ENCODE results near the gene KDM3A. TPM values are rescaled to one million over a fixed set of nuclear protein-coding genes. Genes with fewer than 3 reads are reported as not detected.

Gene KDM3A
- total and polyA plus RNA-seq, 2 of the 8 experiments (the other 6 are each of a cell fraction or from before 2014, with no cell fraction given), result 15.8 to 29.2 TPM

- H3K14ac ChIP-seq (ENCODE audit: insufficient read length), result no peak overlapping the region
- H3K4ac ChIP-seq (replicated peaks; ENCODE audit: insufficient read length, low read depth, low read length), result no peak overlapping the region
- peaks cover 0 to 5% (median 0%) of the 10 kb centered on the region in 4 experiments; a peak in 1 of 7 replicates for H3K4me1 ChIP-seq (replicated peaks in 1 of 4; ENCODE audit: control insufficient read depth in 3 of 4, insufficient read depth in 4 of 4, low read length in 3 of 4)
- peaks cover 0 to 15% (median 2%) of the 10 kb centered on the region in 4 experiments; a peak in 2 of 8 replicates for H3K36me3 ChIP-seq (ENCODE audit: control insufficient read depth in 2 of 4, insufficient read depth in 4 of 4, low read length in 3 of 4)
- H2BK12ac ChIP-seq (ENCODE audit: low read depth, low read length), result no peak overlapping the region
- no peak overlapping the region for H3K56ac ChIP-seq (replicated peaks; ENCODE audit: insufficient read length, low read depth, low read length)
- peak overlapping the region; percentile 67 to 90 (median 76) for H3K4me3 ChIP-seq (ENCODE audit: extremely low read depth in 1 of 4, insufficient read depth in 2 of 4, low read depth in 3 of 4, low read length in 4 of 4)
- H3K79me2 ChIP-seq (ENCODE audit: control insufficient read depth in 1 of 2, insufficient read depth in 2 of 2, low read length in 2 of 2), result peaks cover 3 to 50% of the 10 kb centered on the region in 2 experiments; a peak in 3 of 4 replicates
- no peak overlapping the region for H2BK20ac ChIP-seq (ENCODE audit: low read length)
- peak; percentile 97 for TF ChIP-seq SRF (IDR thresholded peaks at IDR 0.05; ENCODE audit: low read depth, low read length)
- no peak for TF ChIP-seq CBX8 (IDR thresholded peaks at IDR 0.05; ENCODE audit: borderline replicate concordance, low read depth, low read length)
- peaks cover 4 to 9% of the 10 kb centered on the region in 2 experiments for H4K20me1 ChIP-seq (replicated peaks in 1 of 2; ENCODE audit: control insufficient read depth in 1 of 2, insufficient read depth in 2 of 2, low read length in 2 of 2)
- no peak overlapping the region for H2BK5ac ChIP-seq (ENCODE audit: low read depth, low read length)
- H3K9ac ChIP-seq (replicated peaks in 1 of 4; ENCODE audit: extremely low read depth in 1 of 4, low read depth in 3 of 4, low read length in 3 of 4), result no peak overlapping the region
- H4K91ac ChIP-seq (replicated peaks; ENCODE audit: insufficient read length, low read length), result no peak overlapping the region
- no peak overlapping the region for H3K18ac ChIP-seq (ENCODE audit: extremely low read depth, low read length)
- DNase-seq (ENCODE audit: low read depth in 1 of 2, low spot score in 2 of 2) (peak in 1 of 2 experiments; percentile 21), FAIRE-seq (peak; percentile 42)
- H3K23me2 ChIP-seq (ENCODE audit: low read depth, low read length), result peaks cover 7% of the 10 kb centered on the region; the same call in 1 of the 2 replicates
- no peaks in the 10 kb centered on the region; a peak in 2 of 7 replicates for H3K27me3 ChIP-seq (replicated peaks in 1 of 4; ENCODE audit: control insufficient read depth in 3 of 4, extremely low read depth in 1 of 4, insufficient read depth in 3 of 4, low read length in 3 of 4)
- ChIA-PET POLR2A (ENCODE audit: partially characterized antibody) (interaction anchor here (0.7 to 1.9 kb wide), 5 partner anchors 9 to 337 kb away, joined by 3 to 6 read pairs (median 4); partner anchors contain the start of genes POLR1A, PTCD3 and REEP1), CTCF (ENCODE audit: partially characterized antibody) (interaction anchor here (1.1 to 1.2 kb wide), 2 partner anchors 25 to 43 kb away, joined by 3 read pairs; no protein-coding TSS in a partner anchor)
- H2BK15ac ChIP-seq (ENCODE audit: low read length), result no peak overlapping the region
- no peak overlapping the region for H4K5ac ChIP-seq (ENCODE audit: insufficient read length, low read depth, low read length)
- no peak overlapping the region for H2AFZ ChIP-seq (ENCODE audit: low read length)
- no peak overlapping the region for H4K8ac ChIP-seq (ENCODE audit: extremely low read depth, insufficient read depth, low read length)
- no peak overlapping the region for H2AK5ac ChIP-seq (ENCODE audit: low read depth, low read length)
- peak overlapping the region; percentile 96 to 100 for H3K4me2 ChIP-seq (ENCODE audit: insufficient read depth in 1 of 2, low read depth in 2 of 2, low read length in 2 of 2)
- no peak overlapping the region for H2BK120ac ChIP-seq (replicated peaks; ENCODE audit: low read depth, low read length)
- 44% methylated on average over 5 of the region's 5 CpGs; no CpG with 5 or more reads in 1 of the 2 experiments for WGBS, 2 experiments (ENCODE audit: extremely low coverage in 1 of 2, insufficient coverage in 1 of 2, insufficient read length in 1 of 2, insufficient replicate concordance in 2 of 2, low coverage in 1 of 2, low lambda C conversion rate in 2 of 2, missing lambda C conversion rate in 1 of 2)
- H3K23ac ChIP-seq (ENCODE audit: insufficient read length), result no peak overlapping the region
- H3K9me3 ChIP-seq (ENCODE audit: insufficient read depth in 2 of 2, low read depth in 1 of 2, low read length in 1 of 2), result peaks cover 7 to 21% of the 10 kb centered on the region in 2 experiments
- no peak overlapping the region for H3K27ac ChIP-seq (ENCODE audit: low read depth, low read length)
- peaks cover 7% of the 10 kb centered on the region for H3K79me1 ChIP-seq (ENCODE audit: low read depth, low read length)
Observed at GRCh38 chr2:86442642-86443005, 1.5 kb downstream of the KDM3A start.
